Chondrocyte (in vitro differentiated cells): ENCODE measurements around the gene OR2T35. TPM values are rescaled to one million over a fixed set of nuclear protein-coding genes. Genes with fewer than 3 reads are reported as not detected.

Experiments
- DNase-seq: peaks from one replicate; pipeline ENCODE4 v3.0.0; 2021; ENCODE audit warnings: mixed read lengths, low spot score
- H3K27ac Mint-ChIP-seq: one replicate; pipeline ENCODE4 v1.8.0; 2021; ENCODE audit warnings: mild to moderate bottlenecking, moderate library complexity, mixed read lengths; ENCODE audit not compliant: unreplicated experiment
- H3K27me3 Mint-ChIP-seq: 2 replicates; pipeline ENCODE4 v1.8.0; 2021; ENCODE audit warnings: low read depth, mixed read lengths
- H3K36me3 Mint-ChIP-seq: 2 replicates; pipeline ENCODE4 v1.8.0; 2021; ENCODE audit warnings: low read depth, mixed read lengths
- H3K4me1 Mint-ChIP-seq: 2 replicates; pipeline ENCODE4 v1.8.0; 2021; ENCODE audit warnings: low read depth, mild to moderate bottlenecking, mixed read lengths
- H3K4me3 Mint-ChIP-seq: one replicate; pipeline ENCODE4 v1.8.0; 2021; ENCODE audit warnings: mild to moderate bottlenecking, moderate library complexity, mixed read lengths; ENCODE audit not compliant: unreplicated experiment
- H3K9me3 Mint-ChIP-seq: 2 replicates; pipeline ENCODE4 v1.8.0; 2021; ENCODE audit warnings: low read depth, mixed read lengths
- total RNA-seq: library from RNA; stranded (reverse); gene quantifications from 3 replicates; pipeline ENCODE4 v1.2.1, GENCODE V29; 2021
- TF ChIP-seq, protein P1 (sequence below): fragments of 200-600 bp; sonication (generic); IDR thresholded peaks from 2 replicates; pipeline ENCODE4 v1.5.0; 2021; ENCODE audit warnings: antibody characterized with exemption, mild to moderate bottlenecking, moderate library complexity

OR2T35 gene
- total RNA-seq, 1 donor from 2014 or later = not detected

DNA sequence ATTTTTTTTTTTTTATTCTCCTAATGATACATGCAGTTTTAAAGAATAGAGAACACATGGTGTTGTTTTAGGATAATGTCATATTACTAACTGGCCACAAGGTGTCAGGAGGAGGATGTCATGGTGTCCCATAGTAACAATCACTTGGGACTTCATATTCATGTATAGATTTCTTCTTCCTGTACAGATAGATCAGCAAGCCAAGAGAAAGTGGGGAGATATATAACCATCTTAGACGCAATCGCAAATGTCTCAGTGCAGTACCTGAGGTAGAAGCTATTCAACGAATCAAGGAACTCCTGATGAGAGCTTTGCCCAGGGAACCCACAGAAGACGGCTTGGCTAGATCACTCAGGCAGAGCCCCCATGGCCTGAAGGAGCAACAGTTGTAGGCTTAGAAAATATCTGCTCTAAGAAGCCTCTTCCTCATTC, 22.5 kb downstream of the OR2T35 start:
- no peaks in the 10 kb centered on the region for H3K9me3 Mint-ChIP-seq
- H3K27me3 Mint-ChIP-seq = peaks cover 4% of the 10 kb centered on the region
- H3K4me3 Mint-ChIP-seq = no peak overlapping the region
- no peak overlapping the region for H3K27ac Mint-ChIP-seq
- no peak for DNase-seq
- H3K4me1 Mint-ChIP-seq = no peaks in the 10 kb centered on the region
- TF ChIP-seq, protein P1, sequence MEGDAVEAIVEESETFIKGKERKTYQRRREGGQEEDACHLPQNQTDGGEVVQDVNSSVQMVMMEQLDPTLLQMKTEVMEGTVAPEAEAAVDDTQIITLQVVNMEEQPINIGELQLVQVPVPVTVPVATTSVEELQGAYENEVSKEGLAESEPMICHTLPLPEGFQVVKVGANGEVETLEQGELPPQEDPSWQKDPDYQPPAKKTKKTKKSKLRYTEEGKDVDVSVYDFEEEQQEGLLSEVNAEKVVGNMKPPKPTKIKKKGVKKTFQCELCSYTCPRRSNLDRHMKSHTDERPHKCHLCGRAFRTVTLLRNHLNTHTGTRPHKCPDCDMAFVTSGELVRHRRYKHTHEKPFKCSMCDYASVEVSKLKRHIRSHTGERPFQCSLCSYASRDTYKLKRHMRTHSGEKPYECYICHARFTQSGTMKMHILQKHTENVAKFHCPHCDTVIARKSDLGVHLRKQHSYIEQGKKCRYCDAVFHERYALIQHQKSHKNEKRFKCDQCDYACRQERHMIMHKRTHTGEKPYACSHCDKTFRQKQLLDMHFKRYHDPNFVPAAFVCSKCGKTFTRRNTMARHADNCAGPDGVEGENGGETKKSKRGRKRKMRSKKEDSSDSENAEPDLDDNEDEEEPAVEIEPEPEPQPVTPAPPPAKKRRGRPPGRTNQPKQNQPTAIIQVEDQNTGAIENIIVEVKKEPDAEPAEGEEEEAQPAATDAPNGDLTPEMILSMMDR = peak; percentile 76
- no peaks in the 10 kb centered on the region for H3K36me3 Mint-ChIP-seq

DNA sequence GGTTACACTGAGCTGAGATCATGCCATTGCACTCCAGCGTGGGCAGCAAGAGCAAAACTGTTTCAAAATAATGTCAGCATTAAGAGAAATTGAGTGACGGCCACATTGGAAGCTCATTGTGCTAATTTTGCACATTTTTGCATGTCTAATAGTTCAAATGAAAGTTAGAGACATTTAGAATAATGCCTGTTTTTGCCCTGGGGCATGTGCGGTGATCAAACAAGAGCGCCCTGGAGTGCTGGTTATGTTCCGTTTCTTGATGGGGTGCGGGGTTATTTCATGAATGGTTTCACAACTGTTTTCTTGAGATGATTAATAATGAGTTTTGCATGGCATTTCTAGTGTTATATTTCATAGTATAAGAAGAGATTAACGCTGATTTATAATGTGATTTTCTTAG, 23.3 kb downstream of the OR2T35 start:
- no peak overlapping the region for H3K4me3 Mint-ChIP-seq
- no peak overlapping the region for H3K27ac Mint-ChIP-seq
- H3K27me3 Mint-ChIP-seq = peaks cover 4% of the 10 kb centered on the region
- DNase-seq = no peak
- no peaks in the 10 kb centered on the region for H3K9me3 Mint-ChIP-seq
- H3K36me3 Mint-ChIP-seq = no peaks in the 10 kb centered on the region
- TF ChIP-seq, protein P1 = no peak
- no peaks in the 10 kb centered on the region for H3K4me1 Mint-ChIP-seq

DNA sequence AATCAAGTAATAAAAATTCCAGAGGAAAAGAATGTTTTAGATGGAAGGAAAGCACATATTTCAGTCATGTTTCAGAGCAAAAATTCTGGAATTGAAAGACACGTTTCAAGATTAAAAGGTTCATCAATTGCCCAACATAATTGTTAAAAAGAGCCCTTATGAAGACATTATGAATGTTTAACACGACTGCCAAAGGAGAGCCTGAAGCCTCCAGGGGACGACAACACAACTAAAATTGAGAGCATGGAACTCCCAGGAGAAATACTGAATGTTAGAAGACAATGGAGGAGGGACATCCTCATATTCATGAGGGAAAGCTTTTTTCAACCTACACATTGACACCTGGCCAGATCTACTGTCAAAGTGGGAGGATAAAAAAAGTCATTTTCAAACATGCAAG, 26.2 kb downstream of the OR2T35 start:
- peaks cover 10% of the 10 kb centered on the region for H3K9me3 Mint-ChIP-seq
- no peaks in the 10 kb centered on the region for H3K36me3 Mint-ChIP-seq
- DNase-seq = no peak
- H3K4me3 Mint-ChIP-seq = no peak overlapping the region
- H3K27ac Mint-ChIP-seq = no peak overlapping the region
- H3K27me3 Mint-ChIP-seq = peaks cover 4% of the 10 kb centered on the region
- H3K4me1 Mint-ChIP-seq = no peaks in the 10 kb centered on the region
- TF ChIP-seq, protein P1 = peak; percentile 76

DNA sequence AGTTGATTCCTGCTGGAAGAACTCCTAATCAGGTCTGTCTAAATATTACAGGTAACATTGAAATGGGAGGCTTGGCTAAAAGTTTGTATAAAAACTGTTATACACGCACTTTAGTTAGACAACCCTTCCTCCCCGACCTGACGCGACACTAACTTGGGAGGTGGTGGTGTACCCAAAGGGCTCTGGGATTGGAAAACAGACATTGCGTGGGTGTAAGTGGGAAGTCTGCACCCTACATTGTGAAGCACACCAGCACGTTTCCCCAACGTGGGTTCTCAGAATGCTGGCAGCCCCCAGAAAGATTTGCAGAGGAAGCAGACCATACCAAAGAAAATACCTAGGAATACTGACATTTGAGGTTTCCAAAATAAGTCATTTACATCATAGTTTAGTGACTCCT, 27.0 kb downstream of the OR2T35 start:
- H3K9me3 Mint-ChIP-seq = peaks cover 10% of the 10 kb centered on the region
- no peak overlapping the region for H3K4me3 Mint-ChIP-seq
- TF ChIP-seq, protein P1 = no peak
- H3K27ac Mint-ChIP-seq = no peak overlapping the region
- H3K36me3 Mint-ChIP-seq = no peaks in the 10 kb centered on the region
- no peak for DNase-seq
- H3K4me1 Mint-ChIP-seq = no peaks in the 10 kb centered on the region
- peaks cover 4% of the 10 kb centered on the region for H3K27me3 Mint-ChIP-seq

DNA sequence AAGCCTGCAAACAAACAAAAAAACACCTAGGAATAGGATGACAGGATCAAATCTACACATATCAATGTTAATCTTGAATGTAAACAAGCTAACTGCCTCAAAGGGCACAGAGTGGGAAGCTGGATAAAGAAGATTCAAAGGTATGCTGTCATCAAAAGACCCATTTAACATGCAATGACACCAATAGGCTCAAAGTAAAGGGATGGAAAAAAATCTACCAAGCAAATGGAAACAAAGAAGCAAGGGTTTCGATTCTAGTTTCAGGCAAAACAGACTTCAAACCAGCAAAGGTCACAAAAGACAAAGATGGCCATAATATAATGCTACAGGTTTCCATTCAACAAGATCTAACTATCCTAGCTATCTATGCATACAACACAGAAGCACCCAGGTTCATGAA, 31.3 kb downstream of the OR2T35 start:
- peaks cover 10% of the 10 kb centered on the region for H3K9me3 Mint-ChIP-seq

More for the DNA sequence above, 31.3 kb downstream of the OR2T35 start:
- H3K4me1 Mint-ChIP-seq = no peaks in the 10 kb centered on the region
- TF ChIP-seq, protein P1 = no peak
- no peak for DNase-seq
- no peak overlapping the region for H3K27ac Mint-ChIP-seq
- H3K27me3 Mint-ChIP-seq = peaks cover 2% of the 10 kb centered on the region
- no peaks in the 10 kb centered on the region for H3K36me3 Mint-ChIP-seq
- no peak overlapping the region for H3K4me3 Mint-ChIP-seq
